ENCODE data around the gene SMIM24.

Gene SMIM24

GRCh38 chr19:3499738-3500428, 19.6 kb upstream of the SMIM24 start:
- TF ChIP-seq EZH2phosphoT487 (IDR thresholded peaks at IDR 0.05; ENCODE audit: borderline replicate concordance, low read length), result no peak
- TF ChIP-seq, protein P1, sequence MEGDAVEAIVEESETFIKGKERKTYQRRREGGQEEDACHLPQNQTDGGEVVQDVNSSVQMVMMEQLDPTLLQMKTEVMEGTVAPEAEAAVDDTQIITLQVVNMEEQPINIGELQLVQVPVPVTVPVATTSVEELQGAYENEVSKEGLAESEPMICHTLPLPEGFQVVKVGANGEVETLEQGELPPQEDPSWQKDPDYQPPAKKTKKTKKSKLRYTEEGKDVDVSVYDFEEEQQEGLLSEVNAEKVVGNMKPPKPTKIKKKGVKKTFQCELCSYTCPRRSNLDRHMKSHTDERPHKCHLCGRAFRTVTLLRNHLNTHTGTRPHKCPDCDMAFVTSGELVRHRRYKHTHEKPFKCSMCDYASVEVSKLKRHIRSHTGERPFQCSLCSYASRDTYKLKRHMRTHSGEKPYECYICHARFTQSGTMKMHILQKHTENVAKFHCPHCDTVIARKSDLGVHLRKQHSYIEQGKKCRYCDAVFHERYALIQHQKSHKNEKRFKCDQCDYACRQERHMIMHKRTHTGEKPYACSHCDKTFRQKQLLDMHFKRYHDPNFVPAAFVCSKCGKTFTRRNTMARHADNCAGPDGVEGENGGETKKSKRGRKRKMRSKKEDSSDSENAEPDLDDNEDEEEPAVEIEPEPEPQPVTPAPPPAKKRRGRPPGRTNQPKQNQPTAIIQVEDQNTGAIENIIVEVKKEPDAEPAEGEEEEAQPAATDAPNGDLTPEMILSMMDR (IDR thresholded peaks at IDR 0.05; ENCODE audit: low read depth, low read length, poor library complexity, severe bottlenecking), result no peak

DNA sequence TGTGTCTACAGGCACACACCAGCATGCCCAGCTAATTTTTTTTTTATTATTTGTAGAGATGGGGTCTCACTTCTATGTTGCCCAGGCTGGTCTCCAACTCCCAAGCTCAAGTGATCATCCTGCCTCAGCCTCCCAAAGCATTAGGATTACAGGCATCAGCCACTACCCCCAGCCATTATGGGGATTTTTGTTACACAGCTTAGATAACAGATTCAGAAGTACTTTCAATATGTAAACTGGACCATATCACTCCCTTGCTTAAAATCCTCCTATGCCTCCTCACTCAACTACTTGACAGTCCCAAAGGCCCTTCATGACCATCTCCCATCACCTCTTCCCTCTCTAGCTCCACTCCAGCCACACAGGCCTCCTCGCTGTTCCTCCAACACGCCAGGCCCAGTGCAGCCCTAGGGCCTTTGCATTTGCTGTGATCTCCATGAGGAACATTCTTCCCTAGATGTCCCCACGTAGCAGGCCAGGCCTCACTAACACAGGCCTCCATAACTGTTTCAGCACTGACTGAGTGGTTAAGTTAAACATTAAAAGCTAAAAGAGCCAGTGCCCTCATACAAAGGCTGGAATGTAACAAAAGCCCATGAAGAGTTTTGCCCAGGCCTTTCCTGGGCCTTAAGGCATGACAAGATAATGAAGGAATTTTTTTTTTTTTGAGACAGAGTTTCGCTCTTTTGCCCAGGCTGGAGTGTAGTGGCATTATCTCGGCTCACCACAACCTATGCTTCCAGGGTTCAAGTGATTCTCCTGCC, 17.6 kb upstream of the SMIM24 start:
- H3K4me1 ChIP-seq (ENCODE audit: control insufficient read depth, low read length), result peaks cover 15% of the 10 kb centered on the region
- no peak for TF ChIP-seq EZH2phosphoT487 (IDR thresholded peaks at IDR 0.05; ENCODE audit: borderline replicate concordance, low read length)
- TF ChIP-seq, protein P1 (IDR thresholded peaks at IDR 0.05; ENCODE audit: low read depth, low read length, poor library complexity, severe bottlenecking), result no peak

More at GRCh38 chr19:3499738-3500428, 19.6 kb upstream of the SMIM24 start:
- Histone ChIP-seq H3K9me3 (ENCODE audit: control insufficient read depth, insufficient read depth, low read length) (no peaks in the 10 kb centered on the region), H3K36me3 (ENCODE audit: control insufficient read depth, low read length) (peaks cover 14% of the 10 kb centered on the region), H3K9me2 (replicated peaks; ENCODE audit: control insufficient read depth, low read length) (no peaks in the 10 kb centered on the region), H3F3A (ENCODE audit: control insufficient read depth, insufficient read depth) (no peaks in the 10 kb centered on the region; the same call in 1 of the 2 replicates), H3K4me1 (ENCODE audit: control insufficient read depth, low read length) (peaks cover 18% of the 10 kb centered on the region), H3K27me3 (ENCODE audit: control insufficient read depth, low read length) (no peaks in the 10 kb centered on the region), H3K79me2 (ENCODE audit: control insufficient read depth, low read length) (peaks cover 37% of the 10 kb centered on the region), H3K4me2 (ENCODE audit: low read length) (peak overlapping the region; percentile 86), H3K27ac (ENCODE audit: low read depth, low read length) (peak overlapping the region; percentile 65), H4K20me1 (ENCODE audit: control insufficient read depth, insufficient read depth, low read depth, low read length) (no peaks in the 10 kb centered on the region), H3K4me3 (ENCODE audit: low read length) (peak overlapping the region; percentile 81)

GRCh38 chr19:3496392-3497273, 16.3 kb upstream of the SMIM24 start:
- peaks cover 15% of the 10 kb centered on the region for H3K4me1 ChIP-seq (ENCODE audit: control insufficient read depth, low read length)
- no peak overlapping the region for H3K4me3 ChIP-seq (ENCODE audit: low read length)
- no peaks in the 10 kb centered on the region for H3K9me2 ChIP-seq (replicated peaks; ENCODE audit: control insufficient read depth, low read length)
- no peak for TF ChIP-seq EZH2phosphoT487 (IDR thresholded peaks at IDR 0.05; ENCODE audit: borderline replicate concordance, low read length)
- TF ChIP-seq, protein P1 (IDR thresholded peaks at IDR 0.05; ENCODE audit: low read depth, low read length, poor library complexity, severe bottlenecking), result no peak
- peaks cover 37% of the 10 kb centered on the region for H3K79me2 ChIP-seq (ENCODE audit: control insufficient read depth, low read length)
- no peak overlapping the region for H3K27ac ChIP-seq (ENCODE audit: low read depth, low read length)
- H3K4me2 ChIP-seq (ENCODE audit: low read length), result no peak overlapping the region
- H3K27me3 ChIP-seq (ENCODE audit: control insufficient read depth, low read length), result no peaks in the 10 kb centered on the region
- no peaks in the 10 kb centered on the region for H3K9me3 ChIP-seq (ENCODE audit: control insufficient read depth, insufficient read depth, low read length)
- no peaks in the 10 kb centered on the region for H4K20me1 ChIP-seq (ENCODE audit: control insufficient read depth, insufficient read depth, low read depth, low read length)
- H3F3A ChIP-seq (ENCODE audit: control insufficient read depth, insufficient read depth), result no peaks in the 10 kb centered on the region
- peaks cover 31% of the 10 kb centered on the region for H3K36me3 ChIP-seq (ENCODE audit: control insufficient read depth, low read length)

More for the DNA sequence above, 17.6 kb upstream of the SMIM24 start:
- Histone ChIP-seq H3K27ac (ENCODE audit: low read depth, low read length) (no peak overlapping the region), H3K4me2 (ENCODE audit: low read length) (no peak overlapping the region), H3K9me3 (ENCODE audit: control insufficient read depth, insufficient read depth, low read length) (no peaks in the 10 kb centered on the region), H4K20me1 (ENCODE audit: control insufficient read depth, insufficient read depth, low read depth, low read length) (no peaks in the 10 kb centered on the region), H3K27me3 (ENCODE audit: control insufficient read depth, low read length) (no peaks in the 10 kb centered on the region), H3F3A (ENCODE audit: control insufficient read depth, insufficient read depth) (no peaks in the 10 kb centered on the region), H3K79me2 (ENCODE audit: control insufficient read depth, low read length) (peaks cover 37% of the 10 kb centered on the region), H3K4me3 (ENCODE audit: low read length) (no peak overlapping the region), H3K9me2 (replicated peaks; ENCODE audit: control insufficient read depth, low read length) (no peaks in the 10 kb centered on the region), H3K36me3 (ENCODE audit: control insufficient read depth, low read length) (peaks cover 25% of the 10 kb centered on the region)

All from DOHH2 (cell line).